Dendritic cell treated with granulocyte-macrophage colony-stimulating factor and Interleukin-4, amounts not matched to agents 40 ng/mL and 50 ng/mL, for 4 days (primary cell): Measurements from ENCODE around the gene MRPL50.

Experiments
- H3K27ac Mint-ChIP-seq: one replicate; pipeline ENCODE4 v1.8.0; 2022; ENCODE audit warnings: mild to moderate bottlenecking, mixed read lengths
- H3K27me3 Mint-ChIP-seq: one replicate; pipeline ENCODE4 v1.8.0; 2022; ENCODE audit warnings: mild to moderate bottlenecking, mixed read lengths
- H3K36me3 Mint-ChIP-seq: one replicate; pipeline ENCODE4 v1.8.0; 2022; ENCODE audit warnings: low read depth, mixed read lengths
- H3K4me1 Mint-ChIP-seq: one replicate; pipeline ENCODE4 v1.8.0; 2022; ENCODE audit warnings: low read depth, mixed read lengths
- H3K4me3 Mint-ChIP-seq: one replicate; pipeline ENCODE4 v1.8.0; 2022; ENCODE audit warnings: mild to moderate bottlenecking, moderate library complexity, mixed read lengths
- H3K9me3 Mint-ChIP-seq: one replicate; pipeline ENCODE4 v1.8.0; 2022; ENCODE audit warnings: mixed read lengths
- intact Hi-C: fragments of 100-400 bp; cut with micrococcal nuclease; formaldehyde crosslinking; loops from one replicate; pipeline ENCODE4 v1.15.0; 2022

MRPL50 gene

GRCh38 chr9:101380295-101380694 is 18.1 kb downstream of the MRPL50 start:
- Mint-ChIP-seq H3K36me3 (peaks cover 6% of the 10 kb centered on the region), H3K27me3 (no peaks in the 10 kb centered on the region), H3K4me3 (no peak overlapping the region)

GRCh38 chr9:101376111-101376848 is 22.1 kb downstream of the MRPL50 start:
- Mint-ChIP-seq H3K9me3 (peaks cover 22% of the 10 kb centered on the region), H3K4me1 (no peaks in the 10 kb centered on the region), H3K27me3 (no peaks in the 10 kb centered on the region), H3K4me3 (no peak overlapping the region), H3K27ac (no peak overlapping the region), H3K36me3 (no peaks in the 10 kb centered on the region)
- intact Hi-C loops, result loop anchor here (10.0 kb wide), 1 partner anchor 59 kb away; the partner anchor contains the start of gene ALDOB

More at GRCh38 chr9:101380295-101380694, 18.1 kb downstream of the MRPL50 start:
- Mint-ChIP-seq H3K27ac (no peak overlapping the region), H3K9me3 (peaks cover 31% of the 10 kb centered on the region), H3K4me1 (no peaks in the 10 kb centered on the region)
- intact Hi-C loops, result no loop called here

- Mint-ChIP-seq H3K27ac (no peak overlapping the region), H3K4me1 (no peaks in the 10 kb centered on the region), H3K4me3 (no peak overlapping the region), H3K9me3 (peaks cover 22% of the 10 kb centered on the region), H3K27me3 (no peaks in the 10 kb centered on the region), H3K36me3 (no peaks in the 10 kb centered on the region)
- intact Hi-C loops, result loop anchor here (10.0 kb wide), 1 partner anchor 59 kb away; the partner anchor contains the start of gene ALDOB
Measured at GRCh38 chr9:101375546-101375945, 22.9 kb downstream of the MRPL50 start.

GRCh38 chr9:101372327-101373118 is 25.9 kb downstream of the MRPL50 start:
- intact Hi-C loops, result loop anchor here (10.0 kb wide), 1 partner anchor 62 kb away; the partner anchor contains the start of gene ALDOB
- Mint-ChIP-seq H3K4me3 (no peak overlapping the region), H3K27ac (no peak overlapping the region), H3K4me1 (no peaks in the 10 kb centered on the region), H3K9me3 (peaks cover 13% of the 10 kb centered on the region), H3K36me3 (no peaks in the 10 kb centered on the region), H3K27me3 (no peaks in the 10 kb centered on the region)

- intact Hi-C loops, result loop anchor here (10.0 kb wide), 1 partner anchor 63 kb away; the partner anchor contains the start of gene ALDOB
- no peaks in the 10 kb centered on the region for H3K4me1 Mint-ChIP-seq
Measured at GRCh38 chr9:101371813-101372212, 26.6 kb downstream of the MRPL50 start.

GRCh38 chr9:101369884-101370531 is 28.4 kb downstream of the MRPL50 start:
- intact Hi-C loops, result loop anchor here (10.0 kb wide), 1 partner anchor 65 kb away; the partner anchor contains the start of gene ALDOB
- H3K27ac Mint-ChIP-seq, result no peak overlapping the region
- H3K4me1 Mint-ChIP-seq, result no peaks in the 10 kb centered on the region
- no peaks in the 10 kb centered on the region for H3K27me3 Mint-ChIP-seq
- H3K36me3 Mint-ChIP-seq, result no peaks in the 10 kb centered on the region
- H3K9me3 Mint-ChIP-seq, result no peaks in the 10 kb centered on the region
- H3K4me3 Mint-ChIP-seq, result no peak overlapping the region

More at GRCh38 chr9:101371813-101372212, 26.6 kb downstream of the MRPL50 start:
- Mint-ChIP-seq H3K9me3 (peaks cover 11% of the 10 kb centered on the region), H3K27ac (no peak overlapping the region), H3K4me3 (no peak overlapping the region), H3K27me3 (no peaks in the 10 kb centered on the region), H3K36me3 (no peaks in the 10 kb centered on the region)

- Mint-ChIP-seq H3K4me1 (no peaks in the 10 kb centered on the region), H3K9me3 (no peaks in the 10 kb centered on the region), H3K4me3 (no peak overlapping the region), H3K27me3 (no peaks in the 10 kb centered on the region), H3K27ac (no peak overlapping the region), H3K36me3 (no peaks in the 10 kb centered on the region)
- intact Hi-C loops, result no loop called here
Measured at GRCh38 chr9:101369286-101369685, 29.1 kb downstream of the MRPL50 start.

GRCh38 chr9:101367323-101367722 is 31.1 kb downstream of the MRPL50 start:
- H3K4me1 Mint-ChIP-seq, result no peaks in the 10 kb centered on the region
- H3K36me3 Mint-ChIP-seq, result no peaks in the 10 kb centered on the region
- H3K9me3 Mint-ChIP-seq, result no peaks in the 10 kb centered on the region
- H3K27ac Mint-ChIP-seq, result no peak overlapping the region
- no peak overlapping the region for H3K4me3 Mint-ChIP-seq
- no peaks in the 10 kb centered on the region for H3K27me3 Mint-ChIP-seq
- intact Hi-C loops, result no loop called here

GRCh38 chr9:101366038-101366756 is 32.2 kb downstream of the MRPL50 start:
- intact Hi-C loops, result no loop called here
- Mint-ChIP-seq H3K27me3 (no peaks in the 10 kb centered on the region), H3K36me3 (no peaks in the 10 kb centered on the region), H3K4me1 (no peaks in the 10 kb centered on the region), H3K4me3 (no peak overlapping the region), H3K27ac (no peak overlapping the region), H3K9me3 (no peaks in the 10 kb centered on the region)

- Mint-ChIP-seq H3K27ac (no peak overlapping the region), H3K4me3 (no peak overlapping the region), H3K9me3 (no peaks in the 10 kb centered on the region), H3K36me3 (no peaks in the 10 kb centered on the region), H3K27me3 (no peaks in the 10 kb centered on the region), H3K4me1 (no peaks in the 10 kb centered on the region)
- intact Hi-C loops, result no loop called here
Measured at GRCh38 chr9:101365181-101365580, 33.2 kb downstream of the MRPL50 start.

GRCh38 chr9:101362450-101362849 is 36.0 kb downstream of the MRPL50 start:
- no peaks in the 10 kb centered on the region for H3K4me1 Mint-ChIP-seq
- no peaks in the 10 kb centered on the region for H3K27me3 Mint-ChIP-seq
- H3K36me3 Mint-ChIP-seq, result no peaks in the 10 kb centered on the region
- intact Hi-C loops, result no loop called here
- H3K9me3 Mint-ChIP-seq, result no peaks in the 10 kb centered on the region
- H3K27ac Mint-ChIP-seq, result no peak overlapping the region
- H3K4me3 Mint-ChIP-seq, result no peak overlapping the region

- Mint-ChIP-seq H3K9me3 (no peaks in the 10 kb centered on the region), H3K27ac (no peak overlapping the region), H3K36me3 (no peaks in the 10 kb centered on the region), H3K4me3 (no peak overlapping the region), H3K27me3 (no peaks in the 10 kb centered on the region), H3K4me1 (no peaks in the 10 kb centered on the region)
- intact Hi-C loops, result no loop called here
Measured at GRCh38 chr9:101360647-101361046, 37.8 kb downstream of the MRPL50 start.

GRCh38 chr9:101359679-101360078 is 38.7 kb downstream of the MRPL50 start:
- Mint-ChIP-seq H3K4me1 (no peaks in the 10 kb centered on the region), H3K36me3 (no peaks in the 10 kb centered on the region), H3K4me3 (no peak overlapping the region), H3K27me3 (no peaks in the 10 kb centered on the region), H3K27ac (no peak overlapping the region), H3K9me3 (no peaks in the 10 kb centered on the region)
- intact Hi-C loops, result no loop called here
